ENCODE data around the gene TPST2.

- TF ChIP-seq POLR2A (IDR thresholded peaks at IDR 0.05; ENCODE audit: low read depth, low read length) (no peak), POLR2AphosphoS5 (IDR thresholded peaks at IDR 0.05; ENCODE audit: low read depth, low read length) (no peak), PAX5 (IDR thresholded peaks at IDR 0.05; ENCODE audit: insufficient read depth, low read length, severe bottlenecking) (no peak)
Observed at GRCh38 chr22:26632422-26633155, 42.7 kb upstream of the TPST2 start.
